Colonic mucosa (tissue), 4 donors: ENCODE results near the gene ABLIM1. TPM values are rescaled to one million over a fixed set of nuclear protein-coding genes. Genes with fewer than 3 reads are reported as not detected.

Source experiments
- DNase-seq: peaks from one replicate; pipeline ENCODE4 v3.0.0-alpha.2; 2020
- H3K27ac ChIP-seq: fragments of 200-600 bp; one replicate; pipeline ENCODE4 v1.8.0; 2021
- H3K27me3 ChIP-seq: fragments of 200-600 bp; one replicate; pipeline ENCODE4 v1.8.0; 2021
- H3K36me3 ChIP-seq: fragments of 200-600 bp; one replicate; pipeline ENCODE4 v1.8.0; 2021
- H3K4me1 ChIP-seq: fragments of 200-600 bp; one replicate; pipeline ENCODE4 v1.8.0; 2021; ENCODE audit warnings: mild to moderate bottlenecking
- H3K4me3 ChIP-seq: fragments of 200-600 bp; one replicate; pipeline ENCODE4 v1.8.0; 2021
- H3K9ac ChIP-seq, 2 donors: one replicate each; pipeline ENCODE4 v1.7.0; 2013; ENCODE audit warnings: control low read depth in 2 of 2, low read depth in 2 of 2, low read length in 2 of 2
- H3K9me3 ChIP-seq: fragments of 200-600 bp; one replicate; pipeline ENCODE4 v1.8.0; 2021
- intact Hi-C: fragments of 100-400 bp; cut with DNase I; formaldehyde crosslinking; loops from one replicate; pipeline ENCODE4 v1.14.1; 2022
- total RNA-seq, 2 donors: library from RNA; stranded (reverse); fragmentation: NEBNext Ultra II Directional in 1 of 2; extraction: Animal tissue kit (Norgen Biotek cat#: 25700) in 1 of 2; gene quantifications; one replicate each; pipeline ENCODE4 v1.2.1, GENCODE V29; 2021
- TF ChIP-seq, protein P1 (sequence below): fragments of 200-600 bp; IDR thresholded peaks from one replicate; pipeline ENCODE4 v1.8.0; 2022; ENCODE audit warnings: antibody characterized with exemption, mild to moderate bottlenecking
- donor health status: healthy.
- donor health status: DM: no; HTN: no; CAD: no.
- donor health status: DM: no; HTN: no; CAD: no.

Gene ABLIM1
- total RNA-seq, 2 donors from 2014 or later, result 118 to 131 TPM

DNA sequence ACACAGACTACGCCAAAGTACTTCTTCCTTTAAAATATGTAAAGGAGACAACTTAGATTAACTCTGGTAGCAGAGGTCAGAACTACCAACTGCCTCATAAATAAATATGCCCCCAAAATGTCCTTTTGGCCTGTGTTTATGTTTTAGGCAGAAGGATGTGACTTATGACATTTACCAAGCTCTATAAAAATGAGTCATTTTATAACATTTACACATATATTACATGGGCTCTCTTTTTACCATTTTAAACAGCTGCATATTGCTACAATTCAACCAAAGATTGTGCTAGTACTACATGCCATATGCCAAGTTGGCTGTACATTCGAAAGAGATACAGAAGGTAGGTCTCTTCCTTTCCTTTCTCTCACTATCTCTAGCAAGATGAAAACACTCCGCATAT, 12.4 kb downstream of the ABLIM1 start:
- Histone ChIP-seq H3K27me3 (no peaks in the 10 kb centered on the region), H3K27ac (peak overlapping the region; percentile 39), H3K4me1 (peaks cover 24% of the 10 kb centered on the region), H3K4me3 (no peak overlapping the region), H3K36me3 (no peaks in the 10 kb centered on the region), H3K9me3 (no peaks in the 10 kb centered on the region), H3K9ac (no peak overlapping the region)
- DNase-seq, result no peak
- TF ChIP-seq, protein P1, sequence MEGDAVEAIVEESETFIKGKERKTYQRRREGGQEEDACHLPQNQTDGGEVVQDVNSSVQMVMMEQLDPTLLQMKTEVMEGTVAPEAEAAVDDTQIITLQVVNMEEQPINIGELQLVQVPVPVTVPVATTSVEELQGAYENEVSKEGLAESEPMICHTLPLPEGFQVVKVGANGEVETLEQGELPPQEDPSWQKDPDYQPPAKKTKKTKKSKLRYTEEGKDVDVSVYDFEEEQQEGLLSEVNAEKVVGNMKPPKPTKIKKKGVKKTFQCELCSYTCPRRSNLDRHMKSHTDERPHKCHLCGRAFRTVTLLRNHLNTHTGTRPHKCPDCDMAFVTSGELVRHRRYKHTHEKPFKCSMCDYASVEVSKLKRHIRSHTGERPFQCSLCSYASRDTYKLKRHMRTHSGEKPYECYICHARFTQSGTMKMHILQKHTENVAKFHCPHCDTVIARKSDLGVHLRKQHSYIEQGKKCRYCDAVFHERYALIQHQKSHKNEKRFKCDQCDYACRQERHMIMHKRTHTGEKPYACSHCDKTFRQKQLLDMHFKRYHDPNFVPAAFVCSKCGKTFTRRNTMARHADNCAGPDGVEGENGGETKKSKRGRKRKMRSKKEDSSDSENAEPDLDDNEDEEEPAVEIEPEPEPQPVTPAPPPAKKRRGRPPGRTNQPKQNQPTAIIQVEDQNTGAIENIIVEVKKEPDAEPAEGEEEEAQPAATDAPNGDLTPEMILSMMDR, result no peak
- intact Hi-C loops, result loop anchor here (10.0 kb wide), 1 partner anchor 49 kb away; no protein-coding TSS in a partner anchor

DNA sequence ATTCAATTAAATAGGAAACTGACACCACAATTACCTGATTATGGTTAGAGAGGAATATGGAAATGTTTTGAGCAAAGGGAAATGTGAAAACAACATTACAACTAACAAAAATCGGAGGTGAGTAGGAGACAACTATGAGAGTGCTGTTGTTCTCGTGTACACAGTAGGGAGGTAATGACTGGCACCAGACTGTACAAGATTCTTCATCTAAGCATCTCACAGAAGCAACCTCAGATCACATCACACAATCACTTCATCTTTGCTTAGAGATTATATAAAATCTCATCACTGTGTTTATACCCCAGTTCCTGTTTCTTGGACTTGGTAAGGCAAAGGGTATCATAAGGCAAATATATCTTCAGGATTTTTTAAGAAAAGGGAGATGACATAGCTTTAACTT, 14.9 kb downstream of the ABLIM1 start:
- Histone ChIP-seq H3K9ac (no peak overlapping the region), H3K4me3 (no peak overlapping the region), H3K36me3 (no peaks in the 10 kb centered on the region), H3K27me3 (no peaks in the 10 kb centered on the region), H3K9me3 (no peaks in the 10 kb centered on the region), H3K4me1 (peaks cover 21% of the 10 kb centered on the region), H3K27ac (no peak overlapping the region)
- DNase-seq, result no peak
- TF ChIP-seq, protein P1, result no peak
- intact Hi-C loops, result loop anchor here (10.0 kb wide), 1 partner anchor 52 kb away; no protein-coding TSS in a partner anchor

DNA sequence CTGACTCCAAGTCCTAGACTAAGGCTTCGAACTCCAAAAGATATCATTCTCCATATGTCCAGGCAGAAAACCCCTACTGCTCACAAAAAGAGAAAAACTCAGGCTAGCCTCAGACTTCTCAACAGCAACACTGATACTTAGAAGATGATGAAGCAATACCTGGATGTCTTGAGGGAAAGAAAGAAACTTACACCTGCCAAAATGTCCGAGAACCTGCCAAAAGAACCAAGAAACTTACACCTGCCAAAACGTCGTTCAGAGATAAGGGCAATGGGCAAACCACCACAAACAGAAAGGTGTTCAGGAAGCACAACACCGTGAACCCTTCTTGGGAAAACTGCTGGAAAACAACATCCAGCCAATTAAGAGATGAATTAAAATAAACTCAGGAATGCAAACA, 15.3 kb downstream of the ABLIM1 start:
- H3K4me1 ChIP-seq, result peaks cover 18% of the 10 kb centered on the region
- H3K27me3 ChIP-seq, result no peaks in the 10 kb centered on the region
- H3K9ac ChIP-seq, result no peak overlapping the region
- no peak overlapping the region for H3K4me3 ChIP-seq
- no peak overlapping the region for H3K27ac ChIP-seq
- intact Hi-C loops, result loop anchor here (10.0 kb wide), 1 partner anchor 52 kb away; no protein-coding TSS in a partner anchor
- H3K36me3 ChIP-seq, result no peaks in the 10 kb centered on the region
- DNase-seq, result no peak
- TF ChIP-seq, protein P1, result no peak
- no peaks in the 10 kb centered on the region for H3K9me3 ChIP-seq

DNA sequence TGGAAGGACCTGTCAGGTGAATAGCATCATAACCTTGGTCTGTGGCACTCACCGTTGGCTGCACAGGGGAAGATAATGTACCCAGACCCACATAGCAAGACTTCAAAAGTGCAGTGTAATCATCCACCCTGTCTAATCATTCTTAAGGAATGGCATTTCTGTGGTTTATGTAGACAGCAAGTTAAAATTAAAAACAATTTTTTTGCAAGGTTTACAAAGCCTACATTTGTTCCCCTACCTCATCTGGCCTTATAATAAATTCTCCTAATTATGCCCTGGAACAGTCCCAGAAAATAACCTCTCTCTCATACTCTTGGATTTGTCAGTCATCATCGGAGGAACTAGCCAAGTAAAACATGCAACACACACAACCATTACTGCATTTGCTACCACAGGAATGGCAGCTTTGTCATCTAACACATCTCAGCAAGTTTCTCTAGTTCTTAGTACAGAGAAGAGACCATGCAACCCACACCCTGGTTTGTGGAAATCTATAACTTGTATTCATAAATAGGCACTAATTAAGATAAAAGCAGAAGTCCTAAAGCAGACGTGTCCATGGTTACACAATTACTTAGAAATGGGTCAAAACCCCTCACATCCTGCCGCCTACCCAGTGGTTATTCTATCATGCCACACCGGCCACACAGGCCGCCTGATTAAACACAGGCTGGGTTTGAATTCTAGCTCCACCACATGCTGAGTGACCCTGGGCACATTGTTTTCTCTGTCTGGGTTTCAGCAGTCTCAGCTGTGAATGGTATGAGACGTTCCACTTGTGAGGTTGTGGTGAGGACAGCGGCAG, 19.1 kb downstream of the ABLIM1 start:
- no peak overlapping the region for H3K9ac ChIP-seq
- DNase-seq, result no peak
- H3K4me1 ChIP-seq, result peaks cover 4% of the 10 kb centered on the region
- H3K27me3 ChIP-seq, result no peaks in the 10 kb centered on the region
- intact Hi-C loops, result loop anchor here (10.0 kb wide), 1 partner anchor 84 kb away; no protein-coding TSS in a partner anchor
- no peak overlapping the region for H3K4me3 ChIP-seq
- no peak overlapping the region for H3K27ac ChIP-seq
- TF ChIP-seq, protein P1, result no peak
- H3K36me3 ChIP-seq, result no peaks in the 10 kb centered on the region
- no peaks in the 10 kb centered on the region for H3K9me3 ChIP-seq

DNA sequence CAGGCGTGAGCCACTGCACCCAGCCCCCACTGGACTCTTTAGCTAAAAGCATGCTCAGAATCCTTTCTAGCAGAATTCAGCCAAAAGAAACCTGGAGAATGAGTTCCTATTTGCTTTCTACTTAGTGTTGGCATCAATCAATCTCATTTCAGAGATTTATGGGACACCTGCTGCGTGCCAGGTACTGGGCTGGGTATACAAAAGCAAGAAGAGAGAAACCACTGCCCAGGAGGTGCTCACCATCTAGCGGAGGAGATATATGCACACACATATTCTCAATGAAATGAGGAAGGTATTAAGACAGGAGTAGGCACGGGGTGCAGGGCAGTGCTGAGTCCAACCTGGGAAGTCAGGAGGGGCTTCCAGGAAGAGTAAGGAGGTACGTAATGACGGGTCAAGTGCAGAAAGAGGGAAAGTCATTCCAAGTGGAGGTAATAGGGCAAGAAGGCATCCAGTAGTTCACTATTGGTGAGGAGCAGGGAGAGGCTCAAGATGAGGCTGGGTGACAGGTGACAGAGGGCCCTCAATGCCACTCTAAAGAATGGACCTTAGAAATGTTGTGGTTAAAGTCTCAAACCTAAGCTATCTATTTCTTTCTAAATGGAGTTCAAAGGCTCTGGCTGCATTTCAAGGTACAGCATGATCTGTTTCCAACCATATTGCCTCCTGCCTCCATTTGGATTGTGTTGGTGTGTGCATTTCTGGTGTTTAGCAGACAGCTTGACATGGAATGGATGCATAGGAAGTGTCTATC, 22.1 kb downstream of the ABLIM1 start:
- Histone ChIP-seq H3K4me1 (peaks cover 10% of the 10 kb centered on the region), H3K9ac (no peak overlapping the region), H3K9me3 (no peaks in the 10 kb centered on the region), H3K36me3 (no peaks in the 10 kb centered on the region), H3K4me3 (no peak overlapping the region), H3K27me3 (no peaks in the 10 kb centered on the region), H3K27ac (no peak overlapping the region)
- DNase-seq, result peak; percentile 53
- TF ChIP-seq, protein P1, result no peak
- intact Hi-C loops, result loop anchor here (10.0 kb wide), 1 partner anchor 81 kb away; no protein-coding TSS in a partner anchor
